WERI-Rb-1 (cell line): ENCODE data around the gene EGLN3.

Source experiments
- DNase-seq: peaks from one replicate; pipeline ENCODE4 v3.0.0-alpha.2; 2020
- H3K27ac ChIP-seq: fragments of 250-450 bp; sonication (Bioruptor Pico); 2 replicates; pipeline ENCODE4 v1.5.1; 2020; ENCODE audit warnings: mild to moderate bottlenecking, moderate library complexity
- H3K27me3 ChIP-seq: fragments of 250-450 bp; sonication (Bioruptor Pico); 2 replicates; pipeline ENCODE4 v1.5.1; 2021; ENCODE audit warnings: mild to moderate bottlenecking, low read depth, moderate library complexity; ENCODE audit not compliant: insufficient read depth, severe bottlenecking
- H3K36me3 ChIP-seq: fragments of 250-450 bp; sonication (Bioruptor Pico); 2 replicates; pipeline ENCODE4 v1.5.1; 2020; ENCODE audit warnings: mild to moderate bottlenecking, moderate library complexity
- H3K4me3 ChIP-seq: 2 replicates; pipeline ENCODE4 v1.5.1; 2011; ENCODE audit warnings: low read depth, mild to moderate bottlenecking, control low read depth, low read length
- H3K9me3 ChIP-seq: fragments of 250-450 bp; sonication (Bioruptor Pico); 2 replicates; pipeline ENCODE4 v1.5.1; 2021; ENCODE audit warnings: mild to moderate bottlenecking, moderate library complexity; ENCODE audit not compliant: severe bottlenecking
- TF ChIP-seq, protein P1 (sequence below): IDR thresholded peaks from 2 replicates; pipeline ENCODE4 v1.5.1; 2011; ENCODE audit warnings: low read depth, mild to moderate bottlenecking, control low read depth, inconsistent platforms, low read length

The EGLN3 gene

GRCh38 chr14:33916663-33917565, 34.0 kb downstream of the EGLN3 start:
- TF ChIP-seq, protein P1, sequence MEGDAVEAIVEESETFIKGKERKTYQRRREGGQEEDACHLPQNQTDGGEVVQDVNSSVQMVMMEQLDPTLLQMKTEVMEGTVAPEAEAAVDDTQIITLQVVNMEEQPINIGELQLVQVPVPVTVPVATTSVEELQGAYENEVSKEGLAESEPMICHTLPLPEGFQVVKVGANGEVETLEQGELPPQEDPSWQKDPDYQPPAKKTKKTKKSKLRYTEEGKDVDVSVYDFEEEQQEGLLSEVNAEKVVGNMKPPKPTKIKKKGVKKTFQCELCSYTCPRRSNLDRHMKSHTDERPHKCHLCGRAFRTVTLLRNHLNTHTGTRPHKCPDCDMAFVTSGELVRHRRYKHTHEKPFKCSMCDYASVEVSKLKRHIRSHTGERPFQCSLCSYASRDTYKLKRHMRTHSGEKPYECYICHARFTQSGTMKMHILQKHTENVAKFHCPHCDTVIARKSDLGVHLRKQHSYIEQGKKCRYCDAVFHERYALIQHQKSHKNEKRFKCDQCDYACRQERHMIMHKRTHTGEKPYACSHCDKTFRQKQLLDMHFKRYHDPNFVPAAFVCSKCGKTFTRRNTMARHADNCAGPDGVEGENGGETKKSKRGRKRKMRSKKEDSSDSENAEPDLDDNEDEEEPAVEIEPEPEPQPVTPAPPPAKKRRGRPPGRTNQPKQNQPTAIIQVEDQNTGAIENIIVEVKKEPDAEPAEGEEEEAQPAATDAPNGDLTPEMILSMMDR = no peak

DNA sequence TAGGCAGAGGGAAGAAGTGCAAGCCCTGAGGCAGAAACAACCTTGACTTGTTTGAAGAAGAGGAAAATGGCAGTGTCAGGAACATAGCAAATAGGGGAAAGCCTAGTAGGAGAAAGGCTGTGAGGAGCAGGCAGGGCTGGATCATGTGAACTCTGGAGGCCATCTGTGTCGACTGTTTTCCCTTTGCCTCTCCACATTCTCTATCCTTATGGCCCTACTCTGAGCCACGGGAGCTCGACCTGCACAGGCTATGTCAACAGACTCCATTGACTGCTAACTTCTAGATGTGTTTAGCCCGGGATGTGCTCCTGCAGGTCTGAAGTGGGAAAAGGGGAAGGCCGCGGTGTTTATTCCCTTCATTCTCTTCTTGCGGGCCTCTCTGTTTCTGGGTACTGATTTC, 35.2 kb downstream of the EGLN3 start:
- Histone ChIP-seq H3K9me3 (no peaks in the 10 kb centered on the region), H3K4me3 (no peak overlapping the region), H3K27ac (no peak overlapping the region), H3K36me3 (no peaks in the 10 kb centered on the region), H3K27me3 (no peaks in the 10 kb centered on the region)
- TF ChIP-seq, protein P1 = no peak
- DNase-seq = no peak

More at GRCh38 chr14:33916663-33917565, 34.0 kb downstream of the EGLN3 start:
- Histone ChIP-seq H3K27ac (no peak overlapping the region), H3K4me3 (no peak overlapping the region), H3K27me3 (no peaks in the 10 kb centered on the region), H3K36me3 (no peaks in the 10 kb centered on the region), H3K9me3 (no peaks in the 10 kb centered on the region)
- DNase-seq = no peak

GRCh38 chr14:33914676-33915516, 36.0 kb downstream of the EGLN3 start:
- H3K4me3 ChIP-seq = no peak overlapping the region
- no peaks in the 10 kb centered on the region for H3K27me3 ChIP-seq
- H3K27ac ChIP-seq = no peak overlapping the region
- no peaks in the 10 kb centered on the region for H3K9me3 ChIP-seq
- no peaks in the 10 kb centered on the region for H3K36me3 ChIP-seq
- no peak for DNase-seq
- TF ChIP-seq, protein P1 = no peak

DNA sequence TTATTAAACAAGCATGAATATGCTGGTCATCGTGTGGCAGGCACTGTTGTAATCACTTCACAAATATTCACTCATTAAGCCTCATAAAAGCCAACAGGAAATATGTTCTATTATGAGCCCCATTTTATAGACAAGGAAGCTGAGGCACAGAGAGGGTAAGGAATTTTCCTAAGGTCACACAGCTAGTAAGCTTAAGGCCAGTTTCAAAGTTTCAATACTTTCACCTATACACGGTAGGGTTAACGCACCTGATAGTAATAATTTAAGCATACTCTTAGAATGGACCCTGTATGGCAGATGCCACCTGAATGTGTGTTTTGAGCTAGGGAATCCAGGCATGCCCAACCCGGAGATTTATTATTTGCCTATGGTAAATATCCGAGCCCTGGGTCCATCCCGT, 39.8 kb downstream of the EGLN3 start:
- no peak overlapping the region for H3K4me3 ChIP-seq
- no peaks in the 10 kb centered on the region for H3K9me3 ChIP-seq
- no peak for DNase-seq
- no peaks in the 10 kb centered on the region for H3K36me3 ChIP-seq
- TF ChIP-seq, protein P1 = no peak
- no peak overlapping the region for H3K27ac ChIP-seq
- H3K27me3 ChIP-seq = no peaks in the 10 kb centered on the region

- no peak for DNase-seq
Observed at GRCh38 chr14:33910435-33910834, 40.4 kb downstream of the EGLN3 start.

More at GRCh38 chr14:33910435-33910834, 40.4 kb downstream of the EGLN3 start:
- no peaks in the 10 kb centered on the region for H3K9me3 ChIP-seq
- TF ChIP-seq, protein P1 = no peak
- H3K27ac ChIP-seq = no peak overlapping the region
- no peaks in the 10 kb centered on the region for H3K27me3 ChIP-seq
- H3K36me3 ChIP-seq = no peaks in the 10 kb centered on the region
- H3K4me3 ChIP-seq = no peak overlapping the region
